Activated CD4-positive, CD25-positive, alpha-beta regulatory T cell treated with anti-CD3 and anti-CD28 coated beads, Interleukin-2, amount 50 U/mL, for 16 hours (primary cell): ENCODE measurements around the gene GALNT18.

Experiments
- DNase-seq: peaks from one replicate; pipeline ENCODE4 v3.0.0-alpha.2; 2020; ENCODE audit warnings: low read depth, low spot score

The GALNT18 gene

DNA sequence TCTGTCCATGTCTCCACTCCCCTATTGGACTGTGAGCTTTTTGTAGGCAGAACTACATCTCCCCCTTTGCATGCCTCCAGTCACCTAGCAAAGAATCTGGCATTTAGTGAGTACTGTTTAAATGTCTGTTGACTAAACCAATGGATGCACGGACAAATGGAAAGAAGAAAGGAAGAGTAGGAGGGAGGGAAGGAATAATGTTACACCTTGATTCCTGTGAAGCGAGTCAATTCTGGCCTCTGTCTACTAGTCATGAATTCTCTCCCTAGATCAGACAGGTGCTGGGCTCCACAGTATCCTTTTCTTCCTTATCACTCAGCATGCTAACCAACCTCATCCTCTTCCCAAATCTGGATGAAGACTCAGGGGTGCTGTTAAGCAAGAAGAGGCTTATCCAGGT lies 33.6 kb downstream of the GALNT18 start:
- no peak for DNase-seq

DNA sequence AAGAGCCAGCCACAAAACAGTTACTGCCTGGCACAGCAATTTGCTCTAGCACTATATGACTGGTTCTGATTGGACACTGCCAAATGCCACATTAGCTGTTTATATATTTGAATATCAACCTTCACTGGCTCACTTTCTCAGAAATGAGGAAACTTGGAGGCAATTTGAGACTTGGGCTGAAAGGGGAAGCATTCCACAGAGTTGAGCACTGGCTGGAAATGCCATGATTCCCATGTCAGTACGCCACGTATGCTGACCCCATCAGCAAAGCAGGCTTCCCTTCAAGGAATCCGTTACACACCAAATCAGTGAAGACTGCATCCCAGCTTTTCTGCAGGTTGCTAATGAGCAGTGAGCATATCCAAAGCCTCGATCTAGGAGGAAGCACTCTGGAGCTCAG lies 34.7 kb downstream of the GALNT18 start:
- DNase-seq = no peak

DNA sequence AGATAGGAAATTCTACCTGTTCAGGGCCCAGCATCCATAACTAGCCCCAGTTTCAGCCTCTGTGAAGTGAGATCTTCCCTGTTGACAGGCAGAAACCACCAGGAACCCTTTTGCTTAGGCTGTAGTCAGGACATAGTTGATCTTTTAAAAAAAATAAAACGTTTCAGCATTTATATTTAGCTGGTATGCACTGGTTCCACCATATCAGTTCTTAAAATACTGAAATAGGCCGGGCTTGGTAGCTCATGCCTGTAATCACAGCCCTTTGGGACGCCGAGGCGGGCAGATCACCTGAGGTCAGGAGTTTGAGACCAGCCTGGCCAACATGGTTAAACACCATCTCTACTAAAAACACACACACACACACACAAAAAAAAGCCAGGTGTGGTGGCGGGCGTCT lies 35.3 kb downstream of the GALNT18 start:
- DNase-seq = no peak

DNA sequence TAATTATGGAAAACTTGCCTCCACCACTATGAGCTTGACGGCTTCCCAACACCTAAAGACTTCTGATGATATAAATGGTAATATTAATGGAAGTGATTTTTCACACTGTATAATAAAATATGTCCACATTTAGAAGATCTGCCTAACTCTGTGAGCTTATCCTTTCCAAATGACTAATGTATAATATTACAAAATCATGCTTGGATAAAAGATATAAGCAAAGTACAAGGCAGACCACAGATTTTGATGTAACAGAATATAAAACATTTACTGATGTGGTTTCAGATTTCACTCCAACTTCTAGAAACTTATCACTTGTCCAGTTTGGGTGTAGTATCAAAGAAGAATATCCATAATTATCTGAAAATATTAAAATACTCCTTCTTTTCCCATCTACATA lies 36.9 kb downstream of the GALNT18 start:
- DNase-seq = no peak

DNA sequence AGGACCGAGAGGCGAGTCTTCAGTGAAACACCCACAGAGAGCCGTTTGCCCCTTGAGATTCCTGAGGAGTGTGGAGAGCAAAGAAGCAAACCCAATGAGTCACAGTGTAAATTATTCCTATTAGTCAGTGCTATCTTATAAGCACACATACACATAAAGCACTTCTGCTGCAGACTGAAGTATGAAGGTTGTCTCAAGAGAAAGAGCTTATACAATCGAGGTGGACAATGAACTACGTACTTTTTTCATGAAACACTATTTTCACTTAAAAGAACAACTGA lies 37.3 kb downstream of the GALNT18 start:
- DNase-seq = no peak

DNA sequence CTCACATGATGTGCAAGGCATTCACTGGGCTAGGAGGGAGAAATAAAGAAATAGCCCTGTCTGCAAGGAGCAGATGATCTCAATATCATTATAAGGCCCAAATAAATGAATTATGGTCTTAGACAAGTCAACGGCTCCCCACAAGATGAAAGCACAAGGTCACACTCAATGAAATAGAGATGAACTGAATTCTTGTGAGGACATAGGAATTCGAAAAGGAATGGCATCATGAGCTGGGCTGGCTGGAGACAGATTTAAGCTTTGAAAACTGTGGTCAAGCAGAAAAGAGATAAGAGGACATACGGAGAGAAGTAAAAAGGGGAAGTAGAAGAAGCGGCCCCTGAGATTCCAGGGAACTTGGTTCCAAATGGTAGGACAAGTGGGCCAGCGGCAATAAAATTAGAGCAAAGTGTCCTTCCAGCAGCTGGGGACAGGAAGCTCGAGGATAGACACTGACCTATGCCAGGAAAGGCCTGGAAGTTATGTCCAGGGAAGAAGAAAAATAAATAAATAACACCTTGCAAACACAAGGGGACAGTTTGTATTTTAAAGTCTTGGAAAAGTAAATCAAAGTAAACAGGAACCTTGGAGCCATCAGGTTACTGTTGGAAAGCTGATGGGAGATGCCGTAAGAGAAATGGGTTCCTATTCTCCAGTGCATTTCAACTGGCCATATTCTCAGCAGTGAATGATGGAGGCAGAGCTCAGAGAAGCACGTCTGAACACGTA lies 37.8 kb downstream of the GALNT18 start:
- DNase-seq = no peak

DNA sequence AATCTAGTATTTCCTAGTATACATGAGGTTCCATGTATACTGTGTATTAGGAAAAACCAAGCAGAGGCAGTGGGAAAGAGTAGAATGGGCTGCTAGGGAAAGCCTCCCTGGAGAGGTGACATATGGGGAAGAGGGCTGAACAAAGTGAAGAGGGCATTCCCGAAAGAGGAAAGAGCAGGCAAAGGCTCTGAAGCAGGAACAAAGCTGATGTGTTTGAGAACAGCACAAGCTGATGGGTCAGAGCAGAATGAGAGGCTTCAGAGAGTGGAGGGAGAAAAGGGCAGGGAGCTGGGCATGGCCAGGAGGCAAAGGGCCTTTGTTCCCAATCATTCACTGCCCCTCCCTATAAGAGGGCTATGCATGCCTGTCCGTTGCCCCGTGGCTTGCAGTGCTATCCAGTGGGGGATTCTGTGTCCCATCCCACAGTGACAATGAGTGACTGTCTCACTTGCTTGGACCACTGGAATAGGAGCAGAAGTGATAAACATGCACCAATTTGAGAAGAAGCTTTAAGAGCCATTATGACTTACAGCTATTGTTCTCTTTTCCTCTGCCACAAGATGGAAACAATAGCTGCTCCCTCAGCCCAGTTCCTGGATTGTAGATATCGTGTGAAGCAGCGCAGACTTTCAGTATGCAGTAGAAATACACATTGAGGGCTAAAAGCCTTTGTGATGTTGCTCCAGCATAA lies 39.6 kb downstream of the GALNT18 start:
- DNase-seq = no peak

DNA sequence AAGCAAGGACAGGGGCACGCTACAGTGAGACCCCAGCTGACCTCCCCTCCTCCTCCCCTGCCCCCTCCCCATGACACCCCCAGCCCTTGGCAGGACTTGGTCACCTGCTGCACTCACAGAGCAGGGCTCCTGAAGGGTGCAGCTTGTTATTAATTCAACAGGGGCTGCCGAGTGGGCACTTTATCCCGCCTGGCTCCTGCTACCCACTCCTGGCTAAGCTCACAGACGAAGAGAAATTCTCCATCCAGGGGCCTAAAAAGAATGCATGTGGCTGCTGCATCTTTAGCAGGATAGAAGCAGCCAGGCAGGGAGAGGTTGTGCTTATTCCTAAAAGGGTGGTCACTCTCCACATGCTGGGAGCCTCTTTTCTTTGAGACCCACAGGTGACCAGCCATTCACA lies 40.3 kb downstream of the GALNT18 start:
- DNase-seq = no peak

DNA sequence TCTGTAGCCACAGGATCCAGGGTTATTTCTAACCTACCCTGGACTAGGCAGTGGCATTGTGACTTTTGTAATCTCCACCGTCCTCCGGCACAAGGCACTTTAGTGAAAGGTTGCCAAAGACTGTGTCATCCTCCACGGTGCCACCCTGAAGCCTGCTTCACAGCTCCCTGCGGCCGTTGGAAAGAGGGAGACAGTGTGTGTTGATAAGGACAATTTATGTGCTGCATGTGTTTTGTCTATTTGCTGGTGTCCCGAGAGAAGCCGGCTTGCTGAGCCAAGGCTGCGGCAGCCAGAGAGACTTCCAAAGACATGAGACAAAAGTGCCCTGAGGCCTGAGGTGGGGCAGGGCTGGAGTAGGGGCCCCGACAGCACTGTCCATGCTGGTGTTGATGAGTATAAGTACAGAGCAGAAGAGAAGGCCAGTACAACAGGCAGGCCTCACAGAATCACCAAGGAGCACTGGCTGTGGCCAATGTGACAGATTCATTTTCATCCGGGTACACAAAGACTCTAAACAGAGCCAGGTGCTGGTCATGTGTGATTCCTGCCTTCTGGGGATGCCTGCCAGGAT lies 40.9 kb downstream of the GALNT18 start:
- no peak for DNase-seq

DNA sequence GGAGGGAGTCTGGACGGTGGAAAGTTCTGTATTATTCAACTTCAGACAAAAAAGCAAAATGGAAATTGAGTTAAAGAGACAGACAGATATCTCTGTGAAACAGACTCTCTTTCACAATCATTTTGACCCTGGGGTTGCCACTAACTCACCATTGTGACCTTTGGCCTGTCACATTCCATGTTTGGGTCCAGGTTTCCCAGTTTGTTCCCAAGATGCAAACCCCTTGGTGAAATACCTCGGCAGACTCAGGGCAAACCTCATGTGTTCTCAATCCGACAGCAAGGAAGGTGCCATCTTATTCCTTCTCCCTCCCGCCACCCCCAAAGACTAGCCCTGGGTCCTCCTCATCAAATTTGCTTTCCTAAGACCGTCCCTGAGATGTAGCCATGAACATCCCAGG lies 41.8 kb downstream of the GALNT18 start:
- no peak for DNase-seq

DNA sequence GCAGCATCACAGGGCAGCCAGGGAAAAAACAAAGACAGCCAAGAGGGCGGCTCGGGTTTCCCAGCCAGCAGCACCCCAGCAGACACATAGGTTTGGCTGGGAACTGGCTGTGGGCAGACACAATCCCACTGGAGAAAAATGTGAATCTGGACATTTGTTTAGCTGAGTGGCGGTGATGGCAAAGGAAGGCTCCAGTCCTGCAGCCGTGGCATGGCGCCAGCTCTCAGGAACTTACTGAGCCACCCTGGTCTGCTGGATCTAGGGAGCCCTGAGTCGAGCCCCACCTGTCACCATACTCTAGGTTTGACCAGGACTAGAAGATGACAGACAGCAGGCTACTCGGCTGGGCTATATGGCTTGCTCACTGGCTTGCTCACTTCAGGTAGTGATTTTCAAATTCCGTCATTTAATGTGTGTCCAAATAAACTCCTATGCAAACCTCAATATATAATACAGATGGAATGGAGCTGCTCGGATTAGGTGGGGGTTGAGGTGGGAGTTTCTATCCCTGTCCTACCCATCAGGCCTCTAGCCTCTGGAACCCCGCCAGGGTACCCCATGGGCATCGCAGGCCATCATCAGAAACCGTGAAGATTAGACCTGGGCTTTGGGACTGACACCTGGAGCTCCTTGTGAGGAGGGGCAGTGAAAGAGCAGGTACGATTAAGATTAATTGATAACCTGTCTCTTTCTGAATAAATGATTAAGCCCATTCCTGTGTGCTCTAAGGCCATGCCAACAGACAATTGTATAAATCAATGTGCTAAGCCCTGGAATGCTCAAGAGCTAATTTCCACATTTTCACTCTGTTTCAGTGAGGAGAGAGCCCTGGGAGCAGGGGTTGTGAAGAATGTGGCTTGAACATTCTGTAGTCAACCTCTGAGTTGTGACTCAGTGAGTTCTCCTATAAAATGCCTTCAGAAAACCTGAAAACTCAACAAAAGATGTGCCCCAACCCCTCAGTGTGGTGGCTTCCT lies 42.5 kb downstream of the GALNT18 start:
- no peak for DNase-seq

DNA sequence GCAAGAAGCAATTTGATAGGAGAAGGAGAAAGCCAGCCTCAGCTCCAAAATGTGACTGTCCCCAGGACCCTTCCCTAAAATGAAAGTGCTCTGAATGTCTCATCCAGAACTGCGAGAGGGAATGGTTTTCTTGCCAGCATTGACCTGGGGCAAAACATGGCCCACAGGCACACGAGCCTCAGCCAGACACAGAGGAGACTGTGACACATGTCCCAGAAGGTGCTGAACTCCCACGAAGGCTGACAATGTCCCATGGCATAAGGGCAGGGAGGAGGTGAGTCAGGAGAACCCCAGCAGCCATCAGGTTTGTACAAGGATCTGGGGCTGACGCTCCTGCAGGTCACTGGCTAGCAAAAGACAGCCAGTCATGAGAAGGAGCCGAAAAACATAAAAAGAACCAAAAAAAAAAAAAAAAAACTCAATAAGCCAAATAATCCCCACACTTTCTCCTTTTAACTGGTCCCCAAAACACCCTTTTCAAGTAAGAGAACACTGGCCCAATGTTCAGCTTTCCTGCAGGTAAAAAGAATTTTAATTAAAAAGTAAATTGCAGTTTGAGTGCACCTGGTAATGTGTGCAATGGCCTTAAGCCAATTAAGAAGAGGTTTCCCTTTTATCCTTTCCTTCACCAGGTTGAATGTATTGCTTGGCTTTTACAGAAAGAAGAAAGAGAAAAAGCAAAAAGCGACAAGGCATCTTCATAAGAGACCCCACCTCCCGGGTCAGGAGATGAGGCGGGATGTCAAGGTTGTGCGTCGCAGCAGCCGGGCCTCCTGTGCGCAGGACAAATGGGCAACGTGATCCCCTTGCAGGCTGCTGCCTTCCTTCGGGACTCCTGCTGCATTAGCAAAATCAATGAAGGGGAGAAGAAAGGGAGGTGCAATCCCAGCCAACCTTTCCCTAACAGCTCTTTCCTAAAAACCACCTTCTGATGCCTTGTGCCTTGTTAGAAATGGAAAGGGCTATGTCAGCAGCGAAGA lies 43.6 kb downstream of the GALNT18 start:
- DNase-seq = no peak

DNA sequence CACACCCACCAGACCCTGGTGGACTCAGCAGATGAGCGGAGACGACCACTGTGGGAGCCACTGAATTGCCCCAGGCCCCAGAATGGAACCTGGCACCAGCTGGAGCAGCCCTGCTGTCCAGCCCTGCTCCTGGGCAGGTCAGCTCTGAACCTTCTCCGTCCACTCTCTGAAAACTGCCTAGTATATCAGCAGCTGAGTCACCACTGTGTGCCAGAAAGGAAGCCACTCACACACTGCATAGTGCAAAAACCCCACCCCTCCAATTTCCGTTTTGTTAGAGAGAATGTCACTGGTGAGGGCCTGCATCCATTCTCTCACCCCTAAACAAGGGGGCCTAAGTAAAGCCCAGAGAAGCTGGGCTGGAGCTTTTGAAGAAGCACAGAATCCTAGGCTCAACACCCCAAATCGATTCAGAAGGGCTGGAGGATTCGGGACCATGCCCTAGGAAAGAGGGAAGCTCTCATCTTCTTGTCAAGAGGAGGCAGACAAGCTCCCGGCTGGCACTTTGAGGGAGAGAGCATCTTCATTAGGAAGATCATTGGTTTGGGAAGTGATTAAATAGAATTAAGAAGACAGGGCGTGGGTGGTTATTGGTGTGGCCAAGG lies 44.5 kb downstream of the GALNT18 start:
- no peak for DNase-seq

DNA sequence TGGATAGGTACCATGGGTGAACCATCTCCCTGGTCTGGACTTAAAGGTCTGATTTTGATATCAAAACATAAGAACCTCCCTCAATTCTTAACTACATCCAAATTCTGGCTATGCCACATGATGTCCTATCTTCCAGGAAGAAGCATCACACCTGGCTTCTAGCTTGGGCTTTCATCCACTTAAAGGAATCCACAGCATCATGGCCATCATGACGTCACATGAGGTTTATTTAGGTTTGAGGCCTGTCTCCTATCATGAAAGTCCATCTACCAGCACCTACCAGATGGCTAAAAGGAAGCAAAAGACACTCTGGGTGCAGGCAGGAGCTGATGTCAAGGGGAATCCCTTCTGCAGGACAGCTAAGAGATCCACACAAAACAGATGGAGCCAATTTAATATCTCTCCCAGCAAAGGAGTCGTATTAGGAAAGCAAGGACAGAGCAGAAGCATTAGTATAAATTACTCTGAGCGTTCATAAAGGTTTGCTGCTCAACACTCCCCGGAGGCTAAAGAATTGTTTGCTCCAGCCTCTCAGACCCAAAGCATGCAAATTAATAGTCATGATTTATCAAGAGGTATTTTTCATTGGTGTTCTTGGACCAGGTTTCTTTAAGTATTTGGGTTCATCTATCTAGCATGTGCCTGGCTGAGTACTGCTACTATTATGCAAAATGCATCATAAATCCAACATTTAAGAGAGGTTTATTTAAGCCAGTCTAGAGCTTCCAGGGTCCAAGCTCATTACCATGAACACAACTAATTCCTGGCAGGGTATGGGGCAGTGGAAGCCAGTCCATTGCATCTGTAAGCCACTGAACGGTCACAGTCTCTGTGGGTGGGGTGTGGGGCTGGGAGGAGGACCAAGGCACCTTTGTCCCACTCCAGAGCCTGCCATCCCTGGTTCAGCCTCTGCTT lies 47.2 kb downstream of the GALNT18 start:
- DNase-seq = no peak

DNA sequence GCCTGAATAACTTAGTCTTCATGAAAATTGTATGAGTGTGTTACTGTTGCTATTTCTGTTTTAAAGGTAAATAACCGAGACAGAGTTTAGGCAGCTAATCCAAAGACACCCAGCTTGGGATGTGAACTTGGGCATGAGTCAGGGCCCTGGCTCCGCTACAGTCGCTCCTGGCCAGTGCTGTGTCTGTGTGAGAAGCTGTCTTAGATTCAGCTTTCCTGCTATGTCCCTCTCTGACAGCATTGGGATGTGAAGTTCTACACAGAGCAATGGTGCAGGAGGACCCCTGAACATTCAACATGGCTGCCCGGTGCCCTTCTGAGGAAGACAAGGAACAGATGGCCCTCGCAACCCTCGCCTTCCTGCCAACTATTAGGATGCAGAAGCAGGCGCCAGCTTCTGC lies 49.4 kb downstream of the GALNT18 start:
- DNase-seq = no peak

DNA sequence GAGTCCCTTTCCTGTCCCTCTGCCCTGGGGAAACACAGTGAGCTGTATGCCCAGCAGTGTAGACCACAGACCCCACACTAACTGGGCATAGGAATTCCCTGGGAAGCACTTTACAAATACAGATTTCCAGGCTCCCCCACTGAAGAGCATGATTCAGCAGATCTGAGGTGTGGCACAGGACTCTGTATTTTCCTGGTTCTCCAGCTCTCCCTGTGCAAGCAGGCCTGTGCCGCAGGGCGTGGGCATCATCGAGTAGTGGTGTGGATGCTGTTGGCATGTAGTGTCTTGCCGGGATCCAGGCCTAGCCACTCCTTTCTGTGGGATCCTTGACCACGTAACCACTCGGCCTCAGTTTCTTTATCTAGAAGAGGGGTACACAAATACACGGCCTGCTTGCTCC lies 49.9 kb downstream of the GALNT18 start:
- DNase-seq = no peak

DNA sequence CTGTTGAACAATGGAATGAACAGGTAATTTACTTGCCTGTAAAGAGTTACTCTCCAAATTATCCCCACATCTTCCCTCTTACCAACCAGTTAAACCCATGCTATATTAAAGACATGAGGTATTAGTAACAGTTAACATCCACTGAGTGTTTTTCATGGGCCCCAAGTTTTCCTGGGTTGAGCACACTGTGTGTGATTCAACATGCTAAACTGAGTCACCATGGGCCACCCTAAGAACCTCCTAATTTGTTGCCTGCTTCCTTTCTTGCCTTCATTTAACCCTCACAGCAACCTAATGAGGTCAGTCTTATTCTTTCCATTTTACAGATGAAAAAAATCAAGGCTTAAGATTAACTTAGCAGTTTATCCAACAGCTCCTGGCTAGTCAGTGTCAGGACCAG lies 51.0 kb downstream of the GALNT18 start:
- DNase-seq = no peak

DNA sequence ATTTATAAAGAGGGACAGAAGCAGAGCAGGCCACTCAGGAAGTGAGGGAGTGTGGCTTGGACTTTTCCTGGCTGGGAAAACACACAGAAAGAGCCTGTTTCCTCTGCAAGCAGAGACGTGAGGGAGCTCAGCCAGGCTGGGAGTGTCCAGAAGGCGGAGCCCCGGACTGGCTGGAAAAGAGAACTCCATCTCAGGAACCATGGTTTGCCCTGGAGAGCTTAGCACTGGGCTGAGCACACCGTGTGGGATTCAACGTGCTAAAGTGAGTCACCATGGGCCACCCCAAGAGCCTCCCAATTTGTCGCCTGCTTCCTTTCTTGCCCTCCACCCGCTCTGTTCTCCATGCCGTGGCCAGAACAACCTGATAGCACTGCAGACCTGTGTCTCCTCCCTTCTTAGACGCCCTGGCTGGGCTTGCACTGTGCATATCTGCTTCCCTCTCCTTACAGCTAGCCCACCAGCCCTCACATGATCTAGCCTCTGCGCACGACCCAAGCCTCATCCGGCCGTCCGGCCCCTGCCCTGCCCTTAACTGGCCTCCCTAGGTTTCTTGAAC lies 51.8 kb downstream of the GALNT18 start:
- no peak for DNase-seq

DNA sequence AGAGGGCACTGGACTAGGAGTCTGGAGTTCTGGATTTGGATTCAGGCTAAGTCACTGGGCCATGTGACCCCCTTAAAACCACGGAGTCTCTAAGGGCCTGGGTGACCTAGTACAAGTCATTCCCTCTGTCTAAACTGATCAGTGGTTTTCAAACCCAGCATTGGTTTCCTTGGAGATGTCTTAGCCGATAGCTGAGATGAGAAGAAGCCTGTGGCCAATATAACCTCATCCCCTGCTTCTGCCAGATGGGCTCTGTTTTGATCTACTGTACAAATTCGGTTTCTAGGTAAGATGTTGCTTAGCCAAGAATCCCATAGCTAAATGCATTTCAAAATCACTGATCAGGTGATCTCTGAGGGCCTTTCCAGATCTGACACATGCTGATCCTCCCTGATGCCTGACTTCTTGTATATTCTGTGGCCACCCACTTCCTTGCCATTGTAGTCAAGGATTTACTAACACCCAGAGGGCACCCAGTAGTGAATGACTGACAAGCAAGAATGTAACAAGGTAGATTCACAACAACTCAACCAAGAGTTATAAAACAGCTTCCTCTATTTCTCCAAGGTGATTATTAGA lies 53.1 kb downstream of the GALNT18 start:
- DNase-seq = no peak
